K562 (cell line): ENCODE measurements around the gene TBRG1. TPM values are rescaled to one million over a fixed set of nuclear protein-coding genes. Genes with fewer than 3 reads are reported as not detected.

ENCODE experiments used
- MGA ChIP-seq: fragments of 450-650 bp; IDR thresholded peaks from 2 replicates; pipeline ENCODE4 v1.6.1; 2016; ENCODE audit warnings: mild to moderate bottlenecking, moderate library complexity
- THRB ChIP-seq: fragments of 450-650 bp; formaldehyde crosslinking; conservative IDR thresholded peaks from 2 replicates; pipeline ENCODE4 v1.4.0; 2022; ENCODE audit warnings: mild to moderate bottlenecking, missing genetic modification characterization
- ZBTB40 ChIP-seq, 2 experiments: fragments of 450-650 bp in 1 of 2; sonication (generic) in 1 of 2; formaldehyde crosslinking in 1 of 2; IDR thresholded peaks; 2 replicates each; pipeline versions ENCODE4 v1.7.1 to v1.9.0; 2016 to 2022; ENCODE audit warnings: inconsistent platforms in 1 of 2, mild to moderate bottlenecking in 1 of 2, missing genetic modification reagents in 1 of 2
- polyA plus RNA-seq, 8 experiments: library from polyadenylated mRNA; depleted of rRNA in 4 of 8; stranded (reverse) in 5 of 8; unstranded in 3 of 8; fragments of >200 nt; fragmentation: Nextera tagmentation in 2 of 8; fragmentation: Illumina TruSeq in 1 of 8; extraction: Ambion mirVana in 2 of 8; extraction: Trizol in 1 of 8; gene quantifications; 2 replicates each; pipeline versions ENCODE4 v1.2.1 to v1.2.3, GENCODE V29; 2011 to 2014; ENCODE audit warnings: inconsistent platforms in 1 of 8, missing spikeins in 1 of 8
- total RNA-seq, 7 experiments: library from RNA; depleted of rRNA in 6 of 7; stranded (reverse); fragments of >200 nt in 6 of 7; fragmentation: Illumina TruSeq in 2 of 7; extraction: Trizol in 2 of 7; gene quantifications; 2 replicates each; pipeline versions ENCODE4 v1.2.1 to v1.2.3, GENCODE V29; 2011 to 2021; ENCODE audit warnings: low replicate concordance in 1 of 7

TBRG1 gene
- total and polyA plus RNA-seq, 9 of the 15 experiments (the other 6 are each of a cell fraction or from before 2014, with no cell fraction given), result 8.7 to 30.0 (median 20.2) TPM

GRCh38 chr11:124608147-124608546 lies 14.5 kb upstream of the TBRG1 start (continued):
- TF ChIP-seq ZBTB40 (IDR thresholded peaks at IDR 0.05) (0 out of 2 replicates have a peak, but pooled peaks have one; percentile 37), ZBTB40 (CRISPR knock-in tag; IDR thresholded peaks at IDR 0.05) (no peak), THRB (no peak), MGA (no peak)
